ENCODE results near the gene LSAMP.

The LSAMP gene

DNA sequence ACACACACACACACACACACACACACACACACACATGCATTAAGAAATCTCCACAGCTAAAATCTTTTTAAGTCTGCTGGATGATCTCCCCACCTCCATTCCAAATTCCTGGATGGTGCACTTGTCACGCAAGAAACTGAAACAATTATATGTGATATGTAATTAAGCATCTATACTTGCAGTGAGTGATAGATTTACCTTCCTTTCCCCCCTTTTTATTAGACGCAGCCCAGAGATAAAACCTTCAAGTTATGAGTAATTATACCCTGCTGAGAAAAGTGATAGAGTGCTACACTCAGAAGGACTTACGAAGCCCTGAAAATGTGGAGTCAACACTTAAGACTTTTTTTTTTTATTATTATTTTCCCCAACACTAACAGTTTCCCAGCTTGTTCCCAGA, 255.2 kb downstream of the LSAMP start:
- no peak for DNase-seq (ENCODE audit: extremely low spot score, insufficient read length, low read depth)
- no peak for FAIRE-seq

GRCh38 chr3:116188231-116188785, 257.0 kb downstream of the LSAMP start:
- DNase-seq (ENCODE audit: extremely low spot score, insufficient read length, low read depth) (no peak), FAIRE-seq (no peak)

GRCh38 chr3:116186049-116186448, 259.2 kb downstream of the LSAMP start:
- FAIRE-seq, result no peak

GRCh38 chr3:116181159-116181558, 264.1 kb downstream of the LSAMP start:
- FAIRE-seq (no peak), DNase-seq (ENCODE audit: extremely low spot score, insufficient read length, low read depth) (no peak)

More at GRCh38 chr3:116186049-116186448, 259.2 kb downstream of the LSAMP start:
- no peak for DNase-seq (ENCODE audit: extremely low spot score, insufficient read length, low read depth)

DNA sequence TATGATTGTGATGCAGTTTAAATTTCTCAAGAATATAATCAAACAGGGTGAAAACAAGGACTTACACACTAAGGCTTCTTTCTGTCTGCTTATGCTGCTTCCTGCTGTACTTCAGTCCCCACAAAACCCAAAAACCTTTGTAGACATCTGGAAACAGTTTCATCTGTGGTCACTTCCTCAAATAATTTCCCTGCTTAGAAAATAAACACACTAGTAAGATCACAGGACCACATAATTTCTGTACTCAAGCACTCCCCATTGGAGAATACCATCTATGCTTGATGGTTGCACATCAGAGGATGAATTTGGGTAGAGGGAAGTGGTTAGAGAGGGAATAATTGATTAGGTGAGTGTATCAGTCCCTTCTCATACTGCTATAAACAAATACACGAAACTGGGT, 266.2 kb downstream of the LSAMP start:
- no peak for FAIRE-seq
- DNase-seq (ENCODE audit: extremely low spot score, insufficient read length, low read depth), result no peak

DNA sequence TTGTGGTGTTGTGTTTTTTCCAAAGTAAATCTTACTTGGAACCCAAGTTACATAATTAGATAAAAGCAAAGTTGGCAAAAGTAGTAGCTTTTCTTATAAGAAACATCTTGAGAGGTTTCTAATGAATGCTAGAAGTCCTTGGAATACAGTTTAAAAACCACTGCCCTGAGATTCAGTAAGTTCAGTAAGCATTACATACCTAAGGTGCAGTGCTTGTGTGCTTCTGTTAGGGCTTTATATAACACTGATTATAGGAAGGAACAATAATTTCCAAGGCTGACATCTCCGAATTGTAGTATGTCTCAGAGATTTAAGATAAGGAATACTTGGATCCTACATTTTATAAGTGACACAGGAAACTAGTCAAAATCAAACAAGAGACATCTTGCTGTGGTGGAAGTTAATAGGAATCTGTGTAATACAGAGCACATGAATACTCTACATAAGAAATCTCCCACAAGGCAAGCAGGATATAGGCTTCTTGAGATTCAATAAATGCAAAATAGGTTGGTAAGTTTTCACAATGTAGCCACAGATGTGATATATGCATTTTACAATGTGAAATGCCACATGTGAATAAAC, 268.2 kb downstream of the LSAMP start:
- no peak for FAIRE-seq
- DNase-seq (ENCODE audit: extremely low spot score, insufficient read length, low read depth), result no peak

GRCh38 chr3:116166121-116166520, 279.2 kb downstream of the LSAMP start:
- no peak for DNase-seq (ENCODE audit: extremely low spot score, insufficient read length, low read depth)
- no peak for FAIRE-seq

DNA sequence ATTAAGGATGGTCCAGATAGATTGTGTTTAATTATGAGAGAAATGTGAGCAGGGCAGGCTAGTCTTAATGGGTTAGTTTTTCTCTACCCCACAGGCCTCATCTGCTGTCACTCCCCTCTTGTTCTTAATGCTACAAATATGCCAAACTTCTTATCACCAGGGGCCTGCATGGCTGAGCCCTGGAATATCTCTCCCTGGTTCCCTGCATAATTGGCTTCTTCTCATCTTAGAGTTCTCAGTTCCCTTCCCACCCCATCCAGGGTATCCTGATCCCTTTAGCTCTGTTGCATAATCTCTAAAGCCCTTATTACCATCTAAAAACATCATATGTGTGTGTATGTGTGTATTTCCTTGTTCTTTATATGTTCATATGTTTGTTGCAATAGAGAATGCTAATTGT, 279.6 kb downstream of the LSAMP start:
- DNase-seq (ENCODE audit: extremely low spot score, insufficient read length, low read depth) (no peak), FAIRE-seq (no peak)

GRCh38 chr3:116165135-116165534, 280.2 kb downstream of the LSAMP start:
- FAIRE-seq, result no peak

DNA sequence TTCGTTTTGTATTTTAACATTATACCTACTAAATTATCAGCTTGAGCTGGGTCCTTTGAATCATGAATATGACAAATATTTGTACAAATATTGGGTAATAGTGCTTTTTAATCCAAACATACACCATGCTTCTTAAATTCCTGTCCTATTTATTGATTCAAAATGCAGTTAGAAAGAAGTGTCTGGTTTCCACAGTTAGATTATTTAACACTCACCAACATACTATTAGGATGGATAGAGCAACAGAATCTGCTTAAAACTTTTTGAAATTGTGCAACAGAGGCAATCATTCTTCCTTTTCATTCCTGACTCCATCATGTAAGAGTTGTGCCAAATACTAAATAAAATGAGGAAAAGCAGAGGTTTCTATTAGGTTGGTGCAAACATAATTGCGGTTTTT, 281.2 kb downstream of the LSAMP start:
- DNase-seq (ENCODE audit: extremely low spot score, insufficient read length, low read depth), result no peak
- no peak for FAIRE-seq

More at GRCh38 chr3:116165135-116165534, 280.2 kb downstream of the LSAMP start:
- no peak for DNase-seq (ENCODE audit: extremely low spot score, insufficient read length, low read depth)

- FAIRE-seq (no peak), DNase-seq (ENCODE audit: extremely low spot score, insufficient read length, low read depth) (no peak)
Measured at GRCh38 chr3:116161575-116162525, 283.4 kb downstream of the LSAMP start.

DNA sequence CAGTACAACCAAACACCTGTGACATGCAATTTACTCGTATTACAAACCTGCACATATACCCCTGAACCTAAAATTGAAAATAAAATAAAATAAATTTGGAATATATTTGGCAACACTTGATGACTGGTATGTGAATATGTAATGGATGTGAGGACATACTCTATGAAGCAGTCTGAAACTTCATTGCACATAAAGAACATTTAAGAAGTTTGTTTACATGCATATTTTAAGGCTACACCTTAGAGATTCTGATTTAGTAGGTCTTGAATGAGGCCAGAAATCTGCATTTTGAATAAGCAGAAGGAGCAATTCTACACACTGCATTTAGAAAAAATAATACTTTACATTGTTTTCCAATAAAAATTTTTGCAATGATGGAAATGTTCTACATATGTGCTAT, 284.7 kb downstream of the LSAMP start:
- FAIRE-seq, result no peak
- no peak for DNase-seq (ENCODE audit: extremely low spot score, insufficient read length, low read depth)

GRCh38 chr3:116155841-116156240, 289.4 kb downstream of the LSAMP start:
- DNase-seq (ENCODE audit: extremely low spot score, insufficient read length, low read depth) (no peak), FAIRE-seq (no peak)

DNA sequence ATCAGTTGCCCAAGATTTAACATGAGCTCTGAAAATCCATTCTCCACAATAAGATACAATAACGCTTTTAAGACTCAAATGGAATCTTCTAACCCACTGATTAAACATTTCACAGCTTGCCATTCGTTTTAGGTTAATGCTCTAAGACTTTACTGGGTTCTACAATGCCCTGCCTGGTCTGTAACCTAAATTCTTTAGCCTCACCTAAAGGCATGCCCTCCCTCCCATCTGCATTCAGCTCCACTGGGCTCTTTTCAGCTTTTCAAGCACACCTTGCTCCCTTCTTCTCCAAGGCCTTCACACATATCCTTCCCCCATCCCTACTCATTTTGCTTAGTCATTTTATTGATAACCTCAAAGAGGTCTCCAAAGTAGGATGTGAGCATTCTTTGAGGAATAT, 290.9 kb downstream of the LSAMP start:
- no peak for FAIRE-seq

GRCh38 chr3:116153174-116153573, 292.1 kb downstream of the LSAMP start:
- FAIRE-seq, result no peak
- DNase-seq (ENCODE audit: extremely low spot score, insufficient read length, low read depth), result no peak

More for the DNA sequence above, 290.9 kb downstream of the LSAMP start:
- DNase-seq (ENCODE audit: extremely low spot score, insufficient read length, low read depth), result no peak

DNA sequence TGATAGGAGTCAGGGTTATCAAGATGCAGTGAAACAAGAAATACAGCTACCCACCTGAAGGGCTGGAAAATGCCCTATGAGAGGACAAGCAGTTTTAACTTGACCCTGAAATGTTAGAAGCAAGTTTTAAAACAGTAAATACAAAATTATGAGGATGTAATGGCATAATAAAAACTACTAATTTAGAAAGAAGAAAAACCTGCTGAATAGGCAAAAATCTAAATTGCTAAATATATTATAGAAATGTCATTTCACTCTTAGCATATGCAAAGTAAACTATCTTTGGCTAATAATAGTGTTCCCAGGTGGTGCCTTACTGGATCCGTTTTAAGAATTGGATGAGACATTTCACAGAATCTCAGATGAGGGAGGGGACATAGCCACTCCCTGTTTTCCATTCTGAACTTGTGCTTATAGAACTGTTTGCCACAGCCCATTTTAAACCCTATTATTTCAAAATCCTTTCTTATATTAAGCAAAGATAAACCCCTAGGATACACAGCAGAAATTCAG, 294.6 kb downstream of the LSAMP start:
- no peak for DNase-seq (ENCODE audit: extremely low spot score, insufficient read length, low read depth)
- no peak for FAIRE-seq

DNA sequence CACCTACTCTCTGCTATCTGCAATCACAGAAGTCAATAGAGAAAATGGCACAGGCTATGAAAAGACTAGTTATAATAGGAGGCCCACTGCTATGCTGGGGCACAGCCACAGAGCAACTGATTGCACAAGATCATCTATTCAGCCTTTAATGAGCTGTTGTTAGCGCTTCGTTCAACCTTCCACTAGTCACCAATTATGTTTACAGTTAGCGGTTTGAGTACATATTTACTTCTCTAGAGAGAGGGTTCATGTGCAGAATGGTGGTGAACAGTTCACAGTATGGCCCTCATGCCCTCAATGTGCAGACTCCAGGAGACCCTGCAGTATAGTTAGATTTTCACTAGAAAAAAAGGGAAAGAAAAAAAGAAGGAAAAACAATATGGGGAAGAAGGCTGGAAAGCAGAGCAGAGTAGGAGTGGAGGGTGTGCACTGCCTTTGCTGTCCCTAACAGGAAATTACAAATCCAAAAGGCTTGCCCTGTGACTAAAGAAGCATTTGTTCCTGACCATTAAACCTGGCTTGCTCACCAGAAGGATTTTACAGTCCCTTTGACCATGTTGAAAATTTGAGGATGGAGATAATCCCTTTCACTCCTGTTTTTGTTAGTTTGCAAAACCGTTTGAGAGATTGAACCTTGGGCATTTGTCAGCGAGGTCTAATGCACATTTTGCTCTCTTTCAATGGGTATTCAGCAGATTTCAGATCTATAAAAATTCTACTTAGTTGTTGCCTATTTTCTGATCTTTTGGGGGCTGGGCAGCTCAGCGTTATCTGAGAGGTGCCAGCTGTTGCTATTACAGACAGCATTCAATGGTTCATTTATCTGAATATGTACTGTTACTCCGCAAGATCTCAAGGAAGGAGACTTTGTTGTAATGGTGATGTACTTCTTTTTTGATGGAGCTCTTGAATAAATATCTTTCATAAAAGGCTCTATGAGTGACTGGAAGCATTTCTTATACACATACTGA, 296.1 kb downstream of the LSAMP start:
- DNase-seq (ENCODE audit: extremely low spot score, insufficient read length, low read depth) (no peak), FAIRE-seq (no peak)

DNA sequence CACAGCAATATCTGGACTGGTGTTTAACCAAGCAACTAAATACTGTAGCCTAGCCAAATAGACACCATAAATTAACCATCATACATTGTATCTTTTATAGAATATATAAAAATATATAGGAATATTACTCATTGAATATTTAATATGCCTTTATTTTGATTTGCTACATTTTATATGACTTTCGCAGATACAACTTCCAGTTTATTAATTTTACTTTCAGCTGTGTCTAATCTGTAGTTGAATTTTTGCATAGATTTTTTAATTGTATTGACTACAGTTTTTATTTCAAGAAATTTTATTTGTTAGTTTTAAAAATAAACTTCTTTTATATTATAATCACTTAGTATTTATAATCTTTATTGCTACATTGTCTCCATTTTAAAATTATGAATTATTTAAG, 299.7 kb downstream of the LSAMP start:
- FAIRE-seq (no peak), DNase-seq (ENCODE audit: extremely low spot score, insufficient read length, low read depth) (no peak)

DNA sequence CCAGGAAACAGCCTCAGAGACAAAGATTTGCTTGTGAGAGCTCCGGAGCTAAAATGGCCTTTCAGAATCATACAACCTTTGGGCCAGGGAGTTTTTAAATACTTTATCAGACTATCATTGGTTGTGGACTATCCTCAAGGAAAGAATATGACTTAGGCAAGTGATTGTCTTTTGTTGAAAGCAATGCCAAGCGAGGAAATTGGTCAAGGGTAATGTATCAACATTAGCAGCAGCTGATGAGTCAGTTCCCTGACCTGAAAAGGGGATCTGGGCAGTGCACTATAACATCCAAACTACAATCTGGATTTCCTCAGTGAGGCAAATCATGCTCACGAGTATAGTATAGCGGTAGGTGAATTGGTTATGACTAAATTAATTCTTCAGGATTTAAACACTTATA, 303.6 kb downstream of the LSAMP start:
- DNase-seq (ENCODE audit: extremely low spot score, insufficient read length, low read depth), result no peak
- FAIRE-seq, result no peak
